ENCODE results near the gene SLC12A4. TPM values are rescaled to one million over a fixed set of nuclear protein-coding genes. Genes with fewer than 3 reads are reported as not detected.
A peak's percentile ranks its signal among the peaks of the same experiment; 100 is the strongest.

The SLC12A4 gene
- total and polyA plus RNA-seq, 2 of the 13 experiments (the other 11 are each of a cell fraction or from before 2014, with no cell fraction given), result 65.1 to 84.3 TPM

DNA sequence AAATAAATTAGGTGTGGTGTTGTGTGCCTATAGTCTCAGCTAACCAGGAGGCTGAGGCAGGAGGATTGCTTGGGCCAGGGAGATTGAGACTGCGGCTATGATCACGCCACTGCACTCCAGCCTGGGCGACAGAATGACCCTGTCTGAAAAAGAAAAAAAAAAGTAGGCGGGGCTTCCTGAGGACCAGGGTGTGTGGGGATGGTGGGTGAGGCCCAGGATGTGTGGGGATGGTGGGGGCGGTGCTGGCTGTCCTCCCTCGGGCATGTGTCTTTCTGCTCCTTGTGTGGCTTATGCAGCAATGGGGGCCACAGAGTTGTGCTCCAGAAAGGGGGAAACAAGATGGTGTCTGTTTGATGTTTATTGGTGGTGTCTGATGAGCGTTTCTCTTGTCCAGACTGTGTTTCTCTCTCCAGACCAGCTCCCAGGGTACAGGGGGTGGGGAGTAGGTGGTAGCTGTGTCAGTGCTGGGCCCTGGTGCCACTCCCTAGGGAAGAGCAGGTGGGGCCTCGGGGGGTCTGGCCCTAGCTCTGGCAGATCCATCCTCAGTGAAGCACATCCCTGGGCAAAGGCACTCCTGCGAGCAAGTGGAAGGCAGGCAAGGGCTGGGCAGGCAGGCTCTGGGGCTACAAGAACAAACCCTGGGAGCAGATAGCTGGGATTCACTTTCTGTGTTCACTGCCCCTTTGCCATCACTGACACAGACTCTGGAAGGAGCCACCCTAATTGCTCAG, 26.8 kb downstream of the SLC12A4 start (continued):
- TF ChIP-seq, protein P1, sequence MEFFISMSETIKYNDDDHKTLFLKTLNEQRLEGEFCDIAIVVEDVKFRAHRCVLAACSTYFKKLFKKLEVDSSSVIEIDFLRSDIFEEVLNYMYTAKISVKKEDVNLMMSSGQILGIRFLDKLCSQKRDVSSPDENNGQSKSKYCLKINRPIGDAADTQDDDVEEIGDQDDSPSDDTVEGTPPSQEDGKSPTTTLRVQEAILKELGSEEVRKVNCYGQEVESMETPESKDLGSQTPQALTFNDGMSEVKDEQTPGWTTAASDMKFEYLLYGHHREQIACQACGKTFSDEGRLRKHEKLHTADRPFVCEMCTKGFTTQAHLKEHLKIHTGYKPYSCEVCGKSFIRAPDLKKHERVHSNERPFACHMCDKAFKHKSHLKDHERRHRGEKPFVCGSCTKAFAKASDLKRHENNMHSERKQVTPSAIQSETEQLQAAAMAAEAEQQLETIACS (CRISPR knock-in tag; IDR thresholded peaks at IDR 0.05), result 0 out of 2 replicates have a peak, but pooled peaks have one; percentile 8
- TF ChIP-seq ZNF709 (CRISPR knock-in tag; IDR thresholded peaks at IDR 0.05), result 0 out of 2 replicates have a peak, but pooled peaks have one; percentile 42

DNA sequence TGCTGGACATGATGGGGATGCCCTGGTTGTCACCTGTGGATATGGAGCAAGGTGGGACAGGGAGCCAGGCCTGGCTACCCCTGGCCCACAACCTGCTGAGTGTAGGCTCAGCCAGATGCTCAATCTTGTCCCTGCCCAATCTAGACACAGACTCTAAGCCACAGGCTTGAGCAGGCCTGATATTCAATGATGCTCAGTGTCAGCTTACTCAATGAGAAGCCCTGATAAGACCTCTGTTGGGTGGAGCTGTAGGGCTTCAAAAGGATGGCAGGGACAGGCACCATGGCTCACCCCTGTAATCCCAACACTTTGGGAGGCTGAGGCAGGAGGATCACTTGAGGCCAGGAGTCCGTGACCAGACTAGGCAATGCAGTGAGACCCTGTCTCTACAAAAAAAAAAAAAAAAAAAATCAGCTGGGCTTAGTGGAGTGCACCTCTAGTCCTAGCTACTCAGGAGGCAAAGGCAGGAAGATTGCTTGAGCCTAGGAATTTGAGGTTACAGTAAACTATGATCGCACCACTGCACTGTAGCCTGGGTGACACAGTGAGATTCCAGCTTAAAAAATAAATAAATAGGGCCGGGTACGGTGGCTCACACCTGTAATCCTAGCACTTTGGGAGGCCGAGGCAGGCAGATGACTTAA, 27.9 kb downstream of the SLC12A4 start:
- no peak for FAIRE-seq
- ChIA-PET POLR2A (interaction anchor here (3.4 to 13.6 kb wide), 2 partner anchors 23 to 144 kb away, joined by 18 to 226 read pairs; partner anchors contain the start of genes NFATC3 and SLC12A4), CTCF (ENCODE audit: low intra/inter-chr PET ratio, low total read pairs) (no interaction called here)
- H3K4me3 ChIP-seq (replicated peaks in 1 of 3; ENCODE audit: insufficient read depth in 1 of 3, low read depth in 2 of 3, low read length in 3 of 3), result no peak overlapping the region
- no peak overlapping the region for H2AFZ ChIP-seq (ENCODE audit: low read length)
- no peak overlapping the region for H3K9ac ChIP-seq (ENCODE audit: insufficient read depth, low read depth, low read length)
- H3K27ac ChIP-seq (ENCODE audit: extremely low read length, insufficient read depth, low read length), result no peak overlapping the region
- DNase-seq (ENCODE audit: low spot score), result no peak
- H3K79me2 ChIP-seq (ENCODE audit: insufficient read depth, low read length), result peaks cover 18% of the 10 kb centered on the region
- BruUV-seq (replicated peaks), result no TSS peak
- WGBS (ENCODE audit: low lambda C conversion rate), result 97% methylated on average over 5 of the region's 5 CpGs
- peaks cover 10 to 20% of the 10 kb centered on the region in 2 experiments for H3K36me3 ChIP-seq (replicated peaks in 1 of 2; ENCODE audit: control insufficient read depth in 1 of 2, insufficient read depth in 2 of 2, low read length in 2 of 2)
- H3K4me2 ChIP-seq (ENCODE audit: low read depth, low read length), result no peak overlapping the region
- peaks cover 57% of the 10 kb centered on the region for H3K4me1 ChIP-seq (ENCODE audit: insufficient read depth, low read length)
- no peaks in the 10 kb centered on the region; a peak in 1 of 5 replicates for H3K27me3 ChIP-seq (ENCODE audit: control insufficient read depth in 1 of 2, insufficient read depth in 2 of 2, low read length in 2 of 2)
- in situ Hi-C loops (cut with HindIII; ENCODE audit: extremely low pct_ligation_motif_present, low pct_unique_long_range_greater_than_20kb), result loop anchor here (5.0 kb wide), 1 partner anchor 102 kb away; no protein-coding TSS in a partner anchor
- H3K9me3 ChIP-seq (ENCODE audit: low read length), result no peaks in the 10 kb centered on the region
- peaks cover 17% of the 10 kb centered on the region; the same call in 1 of the 2 replicates for H4K20me1 ChIP-seq (ENCODE audit: insufficient read depth, low read length)
- ATAC-seq, result no peak
- intact Hi-C loops (cut with micrococcal nuclease; ENCODE audit: unreplicated experiment), result no loop called here
- TF ChIP-seq THAP11 (CRISPR knock-in tag; IDR thresholded peaks at IDR 0.05), result no peak
- no peak for TF ChIP-seq ZNF382 (CRISPR knock-in tag; IDR thresholded peaks at IDR 0.05; ENCODE audit: borderline replicate concordance)
- no peak for TF ChIP-seq KDM4B (CRISPR knock-in tag; IDR thresholded peaks at IDR 0.05)
- TF ChIP-seq FOXM1 (CRISPR knock-in tag; IDR thresholded peaks at IDR 0.05), result no peak
- TF ChIP-seq GPN1 (CRISPR knock-in tag; IDR thresholded peaks at IDR 0.05; ENCODE audit: borderline replicate concordance), result no peak
- no peak for TF ChIP-seq SSRP1 (CRISPR knock-in tag; IDR thresholded peaks at IDR 0.05)
- peak; percentile 17; the same call in 1 of the 2 replicates for TF ChIP-seq KDM2A (CRISPR knock-in tag; IDR thresholded peaks at IDR 0.05; ENCODE audit: borderline replicate concordance, low read depth)
- TF ChIP-seq, protein P2, sequence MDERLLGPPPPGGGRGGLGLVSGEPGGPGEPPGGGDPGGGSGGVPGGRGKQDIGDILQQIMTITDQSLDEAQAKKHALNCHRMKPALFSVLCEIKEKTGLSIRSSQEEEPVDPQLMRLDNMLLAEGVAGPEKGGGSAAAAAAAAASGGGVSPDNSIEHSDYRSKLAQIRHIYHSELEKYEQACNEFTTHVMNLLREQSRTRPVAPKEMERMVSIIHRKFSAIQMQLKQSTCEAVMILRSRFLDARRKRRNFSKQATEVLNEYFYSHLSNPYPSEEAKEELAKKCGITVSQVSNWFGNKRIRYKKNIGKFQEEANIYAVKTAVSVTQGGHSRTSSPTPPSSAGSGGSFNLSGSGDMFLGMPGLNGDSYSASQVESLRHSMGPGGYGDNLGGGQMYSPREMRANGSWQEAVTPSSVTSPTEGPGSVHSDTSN (CRISPR knock-in tag; IDR thresholded peaks at IDR 0.05), result no peak
- 0 out of 2 replicates have a peak, but pooled peaks have one; percentile 38 for TF ChIP-seq ZNF329 (CRISPR knock-in tag; IDR thresholded peaks at IDR 0.05; ENCODE audit: low read depth)
- TF ChIP-seq, protein P3, sequence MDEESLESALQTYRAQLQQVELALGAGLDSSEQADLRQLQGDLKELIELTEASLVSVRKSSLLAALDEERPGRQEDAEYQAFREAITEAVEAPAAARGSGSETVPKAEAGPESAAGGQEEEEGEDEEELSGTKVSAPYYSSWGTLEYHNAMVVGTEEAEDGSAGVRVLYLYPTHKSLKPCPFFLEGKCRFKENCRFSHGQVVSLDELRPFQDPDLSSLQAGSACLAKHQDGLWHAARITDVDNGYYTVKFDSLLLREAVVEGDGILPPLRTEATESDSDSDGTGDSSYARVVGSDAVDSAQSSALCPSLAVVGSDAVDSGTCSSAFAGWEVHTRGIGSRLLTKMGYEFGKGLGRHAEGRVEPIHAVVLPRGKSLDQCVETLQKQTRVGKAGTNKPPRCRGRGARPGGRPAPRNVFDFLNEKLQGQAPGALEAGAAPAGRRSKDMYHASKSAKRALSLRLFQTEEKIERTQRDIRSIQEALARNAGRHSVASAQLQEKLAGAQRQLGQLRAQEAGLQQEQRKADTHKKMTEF (CRISPR knock-in tag; IDR thresholded peaks at IDR 0.05), result 0 out of 2 replicates have a peak, but pooled peaks have one; percentile 4
- TF ChIP-seq, protein P4, sequence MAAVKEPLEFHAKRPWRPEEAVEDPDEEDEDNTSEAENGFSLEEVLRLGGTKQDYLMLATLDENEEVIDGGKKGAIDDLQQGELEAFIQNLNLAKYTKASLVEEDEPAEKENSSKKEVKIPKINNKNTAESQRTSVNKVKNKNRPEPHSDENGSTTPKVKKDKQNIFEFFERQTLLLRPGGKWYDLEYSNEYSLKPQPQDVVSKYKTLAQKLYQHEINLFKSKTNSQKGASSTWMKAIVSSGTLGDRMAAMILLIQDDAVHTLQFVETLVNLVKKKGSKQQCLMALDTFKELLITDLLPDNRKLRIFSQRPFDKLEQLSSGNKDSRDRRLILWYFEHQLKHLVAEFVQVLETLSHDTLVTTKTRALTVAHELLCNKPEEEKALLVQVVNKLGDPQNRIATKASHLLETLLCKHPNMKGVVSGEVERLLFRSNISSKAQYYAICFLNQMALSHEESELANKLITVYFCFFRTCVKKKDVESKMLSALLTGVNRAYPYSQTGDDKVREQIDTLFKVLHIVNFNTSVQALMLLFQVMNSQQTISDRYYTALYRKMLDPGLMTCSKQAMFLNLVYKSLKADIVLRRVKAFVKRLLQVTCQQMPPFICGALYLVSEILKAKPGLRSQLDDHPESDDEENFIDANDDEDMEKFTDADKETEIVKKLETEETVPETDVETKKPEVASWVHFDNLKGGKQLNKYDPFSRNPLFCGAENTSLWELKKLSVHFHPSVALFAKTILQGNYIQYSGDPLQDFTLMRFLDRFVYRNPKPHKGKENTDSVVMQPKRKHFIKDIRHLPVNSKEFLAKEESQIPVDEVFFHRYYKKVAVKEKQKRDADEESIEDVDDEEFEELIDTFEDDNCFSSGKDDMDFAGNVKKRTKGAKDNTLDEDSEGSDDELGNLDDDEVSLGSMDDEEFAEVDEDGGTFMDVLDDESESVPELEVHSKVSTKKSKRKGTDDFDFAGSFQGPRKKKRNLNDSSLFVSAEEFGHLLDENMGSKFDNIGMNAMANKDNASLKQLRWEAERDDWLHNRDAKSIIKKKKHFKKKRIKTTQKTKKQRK (IDR thresholded peaks at IDR 0.05; ENCODE audit: low read length), result no peak
- TF ChIP-seq PPARG (CRISPR knock-in tag; conservative IDR thresholded peaks at IDR 0.05), result no peak
